Measurements from ENCODE around the gene KRTCAP3.

KRTCAP3 gene

GRCh38 chr2:27493948-27494283, 51.7 kb downstream of the KRTCAP3 start:
- H2AFZ ChIP-seq (ENCODE audit: low read depth): no peak overlapping the region
- no peak for TF ChIP-seq CTCF (conservative IDR thresholded peaks at IDR 0.05; ENCODE audit: low read depth, low read length)
- no peaks in the 10 kb centered on the region for H3K79me2 ChIP-seq (ENCODE audit: insufficient read depth, low read depth)
- H3K4me1 ChIP-seq (ENCODE audit: low read depth, poor library complexity, severe bottlenecking): peaks cover 5% of the 10 kb centered on the region
- no peak overlapping the region for H3K4me3 ChIP-seq (IDR thresholded peaks at IDR 0.05; ENCODE audit: insufficient read depth, low read depth, low read length)
- no peak overlapping the region for H3K9ac ChIP-seq
- H3K27ac ChIP-seq: no peak overlapping the region
- H3K4me2 ChIP-seq: no peak overlapping the region
- H4K20me1 ChIP-seq (ENCODE audit: insufficient read depth): no peaks in the 10 kb centered on the region
- no peaks in the 10 kb centered on the region for H3K27me3 ChIP-seq (ENCODE audit: insufficient read depth, low read depth)
- no peaks in the 10 kb centered on the region for H3K36me3 ChIP-seq (ENCODE audit: insufficient read depth)

All from KMS-11 (cell line).